Measurements from ENCODE around the gene ZSWIM5.

ZSWIM5 gene

DNA sequence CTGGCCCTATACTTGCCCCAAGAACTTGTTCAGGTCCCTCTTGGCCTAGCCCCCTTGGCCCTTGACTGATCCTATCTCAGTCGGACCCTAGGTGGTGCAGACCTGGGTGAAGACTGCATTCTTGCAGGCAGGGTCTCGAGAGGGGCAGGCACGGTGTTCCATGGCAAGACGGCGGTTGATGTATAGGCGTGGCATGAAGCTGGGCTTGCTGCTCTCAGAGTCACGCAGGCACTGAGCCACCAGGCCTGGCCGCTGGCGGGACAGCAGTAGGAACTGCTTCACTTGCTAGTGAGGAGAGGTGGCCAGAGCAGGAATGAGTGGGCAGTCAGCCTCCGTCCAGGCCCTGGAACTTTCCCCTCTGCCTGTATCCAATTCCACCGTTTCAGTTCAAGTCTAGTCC is 199.1 kb downstream of the ZSWIM5 start:
- H3K79me2 ChIP-seq (ENCODE audit: control insufficient read depth, insufficient read depth, low read length), result no peaks in the 10 kb centered on the region
- no peak overlapping the region for H3K4me3 ChIP-seq (ENCODE audit: low read length)
- H4K5ac ChIP-seq (ENCODE audit: low read length), result no peak overlapping the region
- H3K56ac ChIP-seq (ENCODE audit: low read length), result no peak overlapping the region
- H4K8ac ChIP-seq (ENCODE audit: low read depth, low read length), result no peak overlapping the region
- H3K18ac ChIP-seq (ENCODE audit: low read length), result no peak overlapping the region
- WGBS (ENCODE audit: extremely low coverage, insufficient coverage, low lambda C conversion rate), result no CpG with 5 or more reads among the region's 11 CpGs
- no peak overlapping the region for H2BK120ac ChIP-seq (ENCODE audit: low read depth, low read length)
- DNase-seq, result no peak
- no peak overlapping the region for H2BK15ac ChIP-seq (replicated peaks; ENCODE audit: low read depth)
- H3K4me1 ChIP-seq (ENCODE audit: control insufficient read depth, low read depth, low read length), result peaks cover 4% of the 10 kb centered on the region
- no peak overlapping the region for H3K27ac ChIP-seq (ENCODE audit: low read depth, low read length)
- H2BK5ac ChIP-seq (ENCODE audit: low read length), result no peak overlapping the region
- H3K36me3 ChIP-seq (ENCODE audit: control insufficient read depth, insufficient read depth, low read length), result peaks cover 8% of the 10 kb centered on the region
- peaks cover 5% of the 10 kb centered on the region for H3K79me1 ChIP-seq (ENCODE audit: low read length)
- H3K4ac ChIP-seq (ENCODE audit: low read depth, low read length), result no peak overlapping the region
- no peak overlapping the region for H3K4me2 ChIP-seq (ENCODE audit: low read length)
- H3K23ac ChIP-seq (ENCODE audit: low read length), result no peak overlapping the region
- no peak overlapping the region for H3K9ac ChIP-seq (ENCODE audit: low read length)
- H3K27me3 ChIP-seq (ENCODE audit: insufficient read depth, low read length, poor library complexity), result no peaks in the 10 kb centered on the region
- no peak overlapping the region for H2AK5ac ChIP-seq (ENCODE audit: low read length)

DNA sequence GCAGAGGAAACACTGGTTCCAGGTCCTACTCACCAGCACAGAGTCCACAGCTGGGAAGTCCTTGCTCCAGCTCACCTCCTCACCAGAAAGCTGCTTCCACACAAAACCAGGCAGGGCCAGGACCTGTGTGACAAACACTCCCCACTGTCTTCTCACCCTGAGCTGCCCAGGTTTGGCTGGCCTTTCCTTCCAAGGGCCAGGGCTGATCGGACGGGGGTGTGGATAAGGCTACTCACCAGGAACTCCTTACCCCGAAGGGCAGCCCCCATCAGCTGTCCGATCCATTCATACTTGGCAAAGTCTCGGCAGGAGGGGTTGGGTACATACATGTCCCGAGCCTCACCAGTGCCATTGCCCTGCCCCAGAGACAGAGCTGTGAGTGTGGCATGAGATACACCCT is 200.6 kb downstream of the ZSWIM5 start:
- Histone ChIP-seq H3K4ac (ENCODE audit: low read depth, low read length) (no peak overlapping the region), H3K4me3 (ENCODE audit: low read length) (no peak overlapping the region)

DNA sequence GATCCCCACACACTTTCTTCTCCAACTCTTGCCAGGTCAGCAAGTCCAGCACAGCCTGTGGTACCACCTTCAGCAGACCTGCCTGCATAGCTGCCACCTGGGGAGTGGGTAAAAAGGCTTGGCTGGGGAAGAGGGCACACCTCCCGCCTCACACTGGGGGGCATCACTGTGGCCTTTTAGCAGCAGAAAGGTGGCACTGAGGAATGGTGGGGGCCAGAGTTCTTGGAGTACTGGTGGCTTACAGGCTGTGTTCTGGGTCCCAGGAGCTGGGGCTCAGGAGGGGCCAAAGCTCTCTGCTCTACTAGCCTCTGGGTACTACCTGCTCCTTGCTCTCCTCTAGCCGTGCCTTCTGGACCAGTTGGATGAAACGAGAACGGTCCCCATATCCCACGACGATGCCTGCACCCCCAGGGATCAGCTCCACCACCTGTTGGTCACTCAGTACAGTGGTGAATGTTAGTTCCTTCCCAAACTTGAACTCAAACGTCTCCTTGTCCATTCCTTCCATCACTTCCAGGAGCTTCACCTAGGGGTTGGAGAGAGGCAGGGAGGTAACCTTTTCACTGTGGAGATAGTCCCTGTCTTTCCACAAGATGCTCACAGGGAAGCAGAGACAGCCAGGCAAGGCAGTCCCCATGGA is 202.0 kb downstream of the ZSWIM5 start:
- WGBS (ENCODE audit: extremely low coverage, insufficient coverage, low lambda C conversion rate), result no CpG with 5 or more reads among the region's 7 CpGs
- Histone ChIP-seq H2BK120ac (ENCODE audit: low read depth, low read length) (no peak overlapping the region), H4K5ac (ENCODE audit: low read length) (no peak overlapping the region), H3K4me3 (ENCODE audit: low read length) (no peak overlapping the region), H3K79me1 (ENCODE audit: low read length) (no peaks in the 10 kb centered on the region), H4K8ac (ENCODE audit: low read depth, low read length) (no peak overlapping the region), H2BK15ac (replicated peaks; ENCODE audit: low read depth) (no peak overlapping the region), H3K4me2 (ENCODE audit: low read length) (no peak overlapping the region), H3K36me3 (ENCODE audit: control insufficient read depth, insufficient read depth, low read length) (peaks cover 8% of the 10 kb centered on the region), H2AK5ac (ENCODE audit: low read length) (no peak overlapping the region), H3K79me2 (ENCODE audit: control insufficient read depth, insufficient read depth, low read length) (no peaks in the 10 kb centered on the region), H3K27ac (ENCODE audit: low read depth, low read length) (no peak overlapping the region), H3K9ac (ENCODE audit: low read length) (no peak overlapping the region), H3K18ac (ENCODE audit: low read length) (no peak overlapping the region), H3K23ac (ENCODE audit: low read length) (no peak overlapping the region), H3K4me1 (ENCODE audit: control insufficient read depth, low read depth, low read length) (no peaks in the 10 kb centered on the region), H3K4ac (ENCODE audit: low read depth, low read length) (no peak overlapping the region), H3K56ac (ENCODE audit: low read length) (no peak overlapping the region), H3K27me3 (ENCODE audit: insufficient read depth, low read length, poor library complexity) (no peaks in the 10 kb centered on the region), H2BK5ac (ENCODE audit: low read length) (no peak overlapping the region)
- no peak for DNase-seq

More for the DNA sequence above, 200.6 kb downstream of the ZSWIM5 start:
- no peak overlapping the region for H3K23ac ChIP-seq (ENCODE audit: low read length)
- no peak overlapping the region for H2BK5ac ChIP-seq (ENCODE audit: low read length)
- no peak overlapping the region for H4K8ac ChIP-seq (ENCODE audit: low read depth, low read length)
- WGBS (ENCODE audit: extremely low coverage, insufficient coverage, low lambda C conversion rate), result no CpG with 5 or more reads among the region's 6 CpGs
- no peaks in the 10 kb centered on the region for H3K4me1 ChIP-seq (ENCODE audit: control insufficient read depth, low read depth, low read length)
- peaks cover 8% of the 10 kb centered on the region for H3K36me3 ChIP-seq (ENCODE audit: control insufficient read depth, insufficient read depth, low read length)
- no peak overlapping the region for H3K4me2 ChIP-seq (ENCODE audit: low read length)
- H3K79me2 ChIP-seq (ENCODE audit: control insufficient read depth, insufficient read depth, low read length), result no peaks in the 10 kb centered on the region
- H3K9ac ChIP-seq (ENCODE audit: low read length), result no peak overlapping the region
- H3K79me1 ChIP-seq (ENCODE audit: low read length), result peaks cover 5% of the 10 kb centered on the region
- H4K5ac ChIP-seq (ENCODE audit: low read length), result no peak overlapping the region
- no peak overlapping the region for H2BK15ac ChIP-seq (replicated peaks; ENCODE audit: low read depth)
- H2AK5ac ChIP-seq (ENCODE audit: low read length), result no peak overlapping the region
- no peak for DNase-seq
- no peaks in the 10 kb centered on the region for H3K27me3 ChIP-seq (ENCODE audit: insufficient read depth, low read length, poor library complexity)
- no peak overlapping the region for H2BK120ac ChIP-seq (ENCODE audit: low read depth, low read length)
- no peak overlapping the region for H3K27ac ChIP-seq (ENCODE audit: low read depth, low read length)
- H3K56ac ChIP-seq (ENCODE audit: low read length), result no peak overlapping the region
- no peak overlapping the region for H3K18ac ChIP-seq (ENCODE audit: low read length)

DNA sequence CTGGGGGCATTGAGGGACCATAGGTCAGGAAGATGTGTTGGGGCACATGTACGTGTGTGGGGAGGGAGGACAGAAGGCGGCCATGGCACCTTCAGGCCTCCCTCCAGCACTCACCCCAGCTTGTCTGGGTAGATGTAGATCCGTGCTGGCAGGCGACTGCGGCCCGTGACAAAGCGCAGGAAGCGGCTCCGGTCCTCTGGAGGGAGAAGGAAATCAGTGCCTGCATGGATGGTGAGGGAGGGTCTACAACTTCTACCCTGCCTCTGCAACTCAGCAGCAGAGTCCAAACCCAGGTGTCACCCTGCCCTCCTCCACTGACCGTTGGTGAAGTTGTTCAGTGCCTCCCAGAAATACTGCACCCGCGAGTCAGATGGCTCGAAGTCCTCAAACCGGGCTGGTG is 202.7 kb downstream of the ZSWIM5 start:
- H3K9ac ChIP-seq (ENCODE audit: low read length), result no peak overlapping the region
- no peak overlapping the region for H4K8ac ChIP-seq (ENCODE audit: low read depth, low read length)
- H4K5ac ChIP-seq (ENCODE audit: low read length), result no peak overlapping the region
- H3K4me2 ChIP-seq (ENCODE audit: low read length), result no peak overlapping the region
- H3K79me2 ChIP-seq (ENCODE audit: control insufficient read depth, insufficient read depth, low read length), result no peaks in the 10 kb centered on the region
- DNase-seq, result no peak
- no peaks in the 10 kb centered on the region for H3K79me1 ChIP-seq (ENCODE audit: low read length)
- H2BK15ac ChIP-seq (replicated peaks; ENCODE audit: low read depth), result no peak overlapping the region
- H2BK120ac ChIP-seq (ENCODE audit: low read depth, low read length), result no peak overlapping the region
- H3K4ac ChIP-seq (ENCODE audit: low read depth, low read length), result no peak overlapping the region
- no peak overlapping the region for H2AK5ac ChIP-seq (ENCODE audit: low read length)
- H3K56ac ChIP-seq (ENCODE audit: low read length), result no peak overlapping the region
- no peaks in the 10 kb centered on the region for H3K4me1 ChIP-seq (ENCODE audit: control insufficient read depth, low read depth, low read length)
- no peak overlapping the region for H3K23ac ChIP-seq (ENCODE audit: low read length)
- no peak overlapping the region for H3K27ac ChIP-seq (ENCODE audit: low read depth, low read length)
- H3K36me3 ChIP-seq (ENCODE audit: control insufficient read depth, insufficient read depth, low read length), result peaks cover 8% of the 10 kb centered on the region
- no CpG with 5 or more reads among the region's 14 CpGs for WGBS (ENCODE audit: extremely low coverage, insufficient coverage, low lambda C conversion rate)
- no peak overlapping the region for H2BK5ac ChIP-seq (ENCODE audit: low read length)
- no peaks in the 10 kb centered on the region for H3K27me3 ChIP-seq (ENCODE audit: insufficient read depth, low read length, poor library complexity)
- no peak overlapping the region for H3K18ac ChIP-seq (ENCODE audit: low read length)
- H3K4me3 ChIP-seq (ENCODE audit: low read length), result no peak overlapping the region

DNA sequence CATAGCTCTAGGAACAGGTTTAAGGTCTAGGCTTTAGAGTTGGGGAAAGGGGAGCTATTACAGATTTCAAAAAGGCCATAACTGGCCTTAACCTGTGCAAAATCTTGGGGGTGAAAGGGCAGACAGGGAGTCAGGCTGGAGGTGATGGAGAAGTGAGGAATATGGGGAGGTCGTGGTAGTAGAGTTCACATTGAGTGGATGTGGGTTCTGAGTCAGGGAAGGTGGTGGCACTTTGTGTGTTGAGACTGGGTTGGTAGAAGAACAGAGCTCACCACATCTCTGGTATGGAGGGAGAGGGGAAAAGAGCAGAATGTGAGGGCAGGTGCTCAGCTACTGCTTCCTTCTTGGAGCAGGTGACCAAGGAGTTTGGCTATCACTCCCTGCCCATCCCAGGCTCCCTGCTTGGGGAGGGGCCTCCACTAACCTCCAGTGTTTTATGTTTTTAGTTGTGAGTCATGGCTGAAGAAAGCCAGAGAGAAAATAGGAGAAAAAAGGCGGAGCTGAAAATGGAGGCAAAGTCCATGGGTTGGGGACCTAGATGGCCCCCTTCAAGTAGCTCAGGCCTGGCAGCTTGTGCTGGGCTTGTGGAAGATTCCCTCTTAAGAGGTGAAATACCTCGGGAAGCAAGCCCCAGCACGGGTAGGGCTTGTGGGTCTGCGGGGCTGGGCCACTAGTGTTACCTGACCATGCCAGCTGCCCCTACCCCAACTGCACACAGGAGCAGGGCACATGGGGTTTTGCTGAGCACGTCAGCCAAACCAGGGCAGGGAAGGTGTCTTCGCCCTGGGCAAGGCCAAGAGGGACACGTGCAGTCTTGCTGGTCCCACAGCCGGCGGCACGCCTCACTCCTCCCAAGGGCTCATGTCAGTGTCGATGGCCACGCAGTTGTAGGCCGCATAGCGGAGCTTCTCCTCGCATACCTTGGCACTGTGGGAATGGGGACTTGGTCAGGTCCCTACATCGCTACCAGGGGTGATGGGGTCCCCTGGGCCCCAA is 203.5 kb downstream of the ZSWIM5 start:
- Histone ChIP-seq H3K56ac (ENCODE audit: low read length) (no peak overlapping the region), H3K4me1 (ENCODE audit: control insufficient read depth, low read depth, low read length) (no peaks in the 10 kb centered on the region), H3K4me3 (ENCODE audit: low read length) (no peak overlapping the region), H3K79me1 (ENCODE audit: low read length) (no peaks in the 10 kb centered on the region), H4K5ac (ENCODE audit: low read length) (no peak overlapping the region), H3K23ac (ENCODE audit: low read length) (no peak overlapping the region), H3K4ac (ENCODE audit: low read depth, low read length) (no peak overlapping the region), H3K9ac (ENCODE audit: low read length) (no peak overlapping the region), H4K8ac (ENCODE audit: low read depth, low read length) (no peak overlapping the region), H3K4me2 (ENCODE audit: low read length) (no peak overlapping the region), H2AK5ac (ENCODE audit: low read length) (no peak overlapping the region), H3K79me2 (ENCODE audit: control insufficient read depth, insufficient read depth, low read length) (no peaks in the 10 kb centered on the region), H3K27ac (ENCODE audit: low read depth, low read length) (no peak overlapping the region), H3K27me3 (ENCODE audit: insufficient read depth, low read length, poor library complexity) (no peaks in the 10 kb centered on the region), H2BK5ac (ENCODE audit: low read length) (no peak overlapping the region), H2BK120ac (ENCODE audit: low read depth, low read length) (no peak overlapping the region), H3K18ac (ENCODE audit: low read length) (no peak overlapping the region), H3K36me3 (ENCODE audit: control insufficient read depth, insufficient read depth, low read length) (peaks cover 8% of the 10 kb centered on the region), H2BK15ac (replicated peaks; ENCODE audit: low read depth) (no peak overlapping the region)
- DNase-seq, result no peak
- no CpG with 5 or more reads among the region's 17 CpGs for WGBS (ENCODE audit: extremely low coverage, insufficient coverage, low lambda C conversion rate)
